GM12872 (cell line): ENCODE measurements around the gene FLOT1.

Experiments
- CTCF ChIP-seq: IDR thresholded peaks from 3 replicates; pipeline ENCODE4 v1.5.1; 2011; ENCODE audit warnings: low read depth, mild to moderate bottlenecking, low read length, moderate library complexity; ENCODE audit not compliant: insufficient read depth

Gene FLOT1

GRCh38 chr6:30685157-30686008 is 57.1 kb downstream of the FLOT1 start:
- TF ChIP-seq CTCF = peak; percentile 58

- no peak for TF ChIP-seq CTCF
Observed at GRCh38 chr6:30684386-30685156, 57.9 kb downstream of the FLOT1 start.

GRCh38 chr6:30683980-30684338 is 58.5 kb downstream of the FLOT1 start:
- TF ChIP-seq CTCF = no peak

- no peak for TF ChIP-seq CTCF
Observed at GRCh38 chr6:30683183-30683979, 59.1 kb downstream of the FLOT1 start.

GRCh38 chr6:30682143-30683117 is 60.1 kb downstream of the FLOT1 start:
- TF ChIP-seq CTCF = no peak

GRCh38 chr6:30681766-30682142 is 60.7 kb downstream of the FLOT1 start:
- no peak for TF ChIP-seq CTCF
